ENCODE results near the gene SERPINB2.
A peak's percentile ranks its signal among the peaks of the same experiment; 100 is the strongest.

Gene SERPINB2

GRCh38 chr18:63947051-63947790 is 59.7 kb downstream of the SERPINB2 start:
- DNase-seq (ENCODE audit: low read depth): no peak
- no peak for TF ChIP-seq CTCF (IDR thresholded peaks at IDR 0.05; ENCODE audit: low read depth, low read length, missing control alignments)
- H3K4me3 ChIP-seq (ENCODE audit: low read depth, low read length): no peak overlapping the region

DNA sequence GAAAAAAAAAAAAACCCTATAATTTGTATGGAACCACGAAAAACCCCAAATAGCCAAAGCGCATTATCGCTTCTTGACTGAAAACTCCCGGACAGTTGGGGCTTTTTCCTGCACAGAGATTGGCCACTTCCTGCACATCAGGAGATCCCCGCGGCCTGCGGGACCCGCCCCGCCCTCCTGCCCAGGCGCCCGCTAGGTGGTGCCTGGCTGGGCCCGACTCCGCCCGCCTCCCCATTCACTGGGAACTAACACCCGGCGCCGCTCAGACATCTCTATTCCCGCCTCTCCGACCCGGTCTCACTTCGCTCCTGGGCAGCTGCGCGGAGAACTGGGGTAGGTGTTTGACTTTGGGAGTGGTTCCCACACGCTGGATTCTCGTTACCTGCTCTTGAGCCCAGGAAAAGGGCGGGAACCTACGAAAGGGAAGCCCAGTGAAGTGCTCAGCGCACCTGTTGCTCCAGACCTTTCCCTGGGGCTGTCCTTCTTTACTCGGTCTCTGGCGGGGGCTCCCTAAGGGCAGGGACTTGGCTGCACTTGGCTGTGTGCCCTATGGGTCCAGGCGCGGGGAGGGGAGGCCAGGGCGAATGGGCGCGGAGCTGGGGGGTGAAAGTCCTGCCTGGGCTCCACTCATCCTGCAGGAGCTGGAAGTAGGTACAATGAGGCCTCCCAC is 61.7 kb downstream of the SERPINB2 start, which contains the start of gene HMSD:
Gene HMSD (plus strand): TSS at position 234 of the 670 bp plus-strand sequence. CDS start 4,155 bp downstream, outside the sequence.
- no peak for DNase-seq (ENCODE audit: low read depth)
- peak; percentile 54 for TF ChIP-seq CTCF (IDR thresholded peaks at IDR 0.05; ENCODE audit: low read depth, low read length, missing control alignments)
- H3K4me3 ChIP-seq (ENCODE audit: low read depth, low read length): peak within 1 kb of the TSS; percentile 97

- peak overlapping the region; percentile 34; the same call in 1 of the 2 replicates for H3K4me3 ChIP-seq (ENCODE audit: low read depth, low read length)
- peak; percentile 39 for TF ChIP-seq CTCF (IDR thresholded peaks at IDR 0.05; ENCODE audit: low read depth, low read length, missing control alignments)
- DNase-seq (ENCODE audit: low read depth): no peak
These were observed 63.8 kb downstream of the SERPINB2 start for GRCh38 chr18:63951302-63951705.

Measured in GM12864 (cell line).